Activated CD8-positive, alpha-beta memory T cell treated with anti-CD3 and anti-CD28 coated beads for 36 hours (primary cell): ENCODE results near the gene TOP1. TPM values are rescaled to one million over a fixed set of nuclear protein-coding genes. Genes with fewer than 3 reads are reported as not detected.
"Not testable (repeated sequence)": the region's sequence is repeated elsewhere in the genome, so short reads cannot be mapped to it uniquely, and the experiment has no call there.

Experiments used
- CTCF ChIA-PET: fragments of 350-600 bp; sonication (Branson Sonifier 250); formaldehyde crosslinking; loops from one replicate; lab custom pipeline; 2021; ENCODE audit warnings: antibody characterized with exemption; lab: Charles Lee
- POLR2A ChIA-PET: fragments of 350-600 bp; sonication (Branson Sonifier 250); formaldehyde crosslinking; loops from one replicate; lab custom pipeline; 2021; ENCODE audit warnings: antibody characterized with exemption; lab: Charles Lee
- total RNA-seq, 2 experiments: library from RNA; stranded (reverse); gene quantifications; one replicate each; pipeline ENCODE4 v1.2.3, GENCODE V29; 2021

The TOP1 gene
- total RNA-seq, 2 experiments from 2014 or later: 101 to 102 TPM

GRCh38 chr20:41001497-41001896, 27.1 kb upstream of the TOP1 start:
- ChIA-PET CTCF (interaction anchor here (2.4 kb wide), 1 partner anchor 9 kb away, joined by 14 read pairs; no protein-coding TSS in a partner anchor), POLR2A (no interaction called here)

- CTCF ChIA-PET: interaction anchor here (2.4 kb wide), 1 partner anchor 11 kb away, joined by 14 read pairs; no protein-coding TSS in a partner anchor
- POLR2A ChIA-PET: no interaction called here
Observed at GRCh38 chr20:41002842-41003142, 25.8 kb upstream of the TOP1 start.

- ChIA-PET POLR2A (no interaction called here), CTCF (interaction anchor here (2.4 kb wide), 1 partner anchor 11 kb away, joined by 14 read pairs; no protein-coding TSS in a partner anchor)
Observed at GRCh38 chr20:41003143-41003935, 25.3 kb upstream of the TOP1 start.

GRCh38 chr20:41003936-41004294, 24.7 kb upstream of the TOP1 start:
- POLR2A ChIA-PET, CTCF ChIA-PET: not testable (repeated sequence)

- ChIA-PET CTCF (interaction anchor here (1.2 kb wide), 1 partner anchor 41 kb away, joined by 3 read pairs; no protein-coding TSS in a partner anchor), POLR2A (no interaction called here)
Observed at GRCh38 chr20:41004531-41005360, 23.9 kb upstream of the TOP1 start.

GRCh38 chr20:41005361-41005729, 23.3 kb upstream of the TOP1 start:
- ChIA-PET POLR2A (no interaction called here), CTCF (interaction anchor here (0.6 to 1.2 kb wide), 2 partner anchors 40 to 316 kb away, joined by 3 read pairs; no protein-coding TSS in a partner anchor)

GRCh38 chr20:41006126-41006935, 22.3 kb upstream of the TOP1 start:
- POLR2A ChIA-PET: no interaction called here
- CTCF ChIA-PET: interaction anchor here (0.6 to 1.2 kb wide), 2 partner anchors 39 to 107 kb away, joined by 3 read pairs; no protein-coding TSS in a partner anchor

GRCh38 chr20:41006936-41007474, 21.6 kb upstream of the TOP1 start:
- ChIA-PET POLR2A (no interaction called here), CTCF (no interaction called here)

- POLR2A ChIA-PET: no interaction called here
Observed at GRCh38 chr20:41007481-41007880, 21.1 kb upstream of the TOP1 start.

GRCh38 chr20:41009946-41010345, 18.7 kb upstream of the TOP1 start:
- CTCF ChIA-PET: interaction anchor here (1.8 kb wide), 1 partner anchor 19 kb away, joined by 4 read pairs; no protein-coding TSS in a partner anchor

More at GRCh38 chr20:41007481-41007880, 21.1 kb upstream of the TOP1 start:
- CTCF ChIA-PET: interaction anchor here (1.0 kb wide), 1 partner anchor 19 kb away, joined by 3 read pairs; no protein-coding TSS in a partner anchor

GRCh38 chr20:41011551-41012067, 17.0 kb upstream of the TOP1 start:
- ChIA-PET CTCF (interaction anchor here (1.0 to 1.8 kb wide), 3 partner anchors 10 to 22 kb away, joined by 3 to 5 read pairs (median 4); no protein-coding TSS in a partner anchor), POLR2A (interaction anchor here (0.8 kb wide), 1 partner anchor 57 kb away, joined by 7 read pairs; no protein-coding TSS in a partner anchor)

More at GRCh38 chr20:41009946-41010345, 18.7 kb upstream of the TOP1 start:
- POLR2A ChIA-PET: no interaction called here

GRCh38 chr20:41014561-41015088, 14.0 kb upstream of the TOP1 start:
- CTCF ChIA-PET: no interaction called here

GRCh38 chr20:41017448-41018042, 11.1 kb upstream of the TOP1 start:
- ChIA-PET CTCF (interaction anchor here (1.2 kb wide), 1 partner anchor 26 kb away, joined by 3 read pairs; no protein-coding TSS in a partner anchor), POLR2A (no interaction called here)

More at GRCh38 chr20:41014561-41015088, 14.0 kb upstream of the TOP1 start:
- POLR2A ChIA-PET: no interaction called here

GRCh38 chr20:41018153-41018552, 10.5 kb upstream of the TOP1 start:
- POLR2A ChIA-PET: no interaction called here

GRCh38 chr20:41023549-41023948, 5.1 kb upstream of the TOP1 start:
- ChIA-PET POLR2A (no interaction called here), CTCF (interaction anchor here (0.9 kb wide), 1 partner anchor 11 kb away, joined by 3 read pairs; no protein-coding TSS in a partner anchor)

More at GRCh38 chr20:41018153-41018552, 10.5 kb upstream of the TOP1 start:
- CTCF ChIA-PET: no interaction called here

GRCh38 chr20:41027366-41027765, 1.3 kb upstream of the TOP1 start:
- POLR2A ChIA-PET: no interaction called here
- CTCF ChIA-PET: no interaction called here

- POLR2A ChIA-PET: no interaction called here
- CTCF ChIA-PET: interaction anchor here (1.7 kb wide), 1 partner anchor 37 kb away, joined by 4 read pairs; no protein-coding TSS in a partner anchor
Observed at GRCh38 chr20:41027872-41028358, 707 bp upstream of the TOP1 start.
